ENCODE results near the gene C6orf132. TPM values are rescaled to one million over a fixed set of nuclear protein-coding genes. Genes with fewer than 3 reads are reported as not detected.
"Not testable (repeated sequence)": the region's sequence is repeated elsewhere in the genome, so short reads cannot be mapped to it uniquely, and the experiment has no call there.

The C6orf132 gene
- total RNA-seq, 1 donor, result 4.3 TPM

DNA sequence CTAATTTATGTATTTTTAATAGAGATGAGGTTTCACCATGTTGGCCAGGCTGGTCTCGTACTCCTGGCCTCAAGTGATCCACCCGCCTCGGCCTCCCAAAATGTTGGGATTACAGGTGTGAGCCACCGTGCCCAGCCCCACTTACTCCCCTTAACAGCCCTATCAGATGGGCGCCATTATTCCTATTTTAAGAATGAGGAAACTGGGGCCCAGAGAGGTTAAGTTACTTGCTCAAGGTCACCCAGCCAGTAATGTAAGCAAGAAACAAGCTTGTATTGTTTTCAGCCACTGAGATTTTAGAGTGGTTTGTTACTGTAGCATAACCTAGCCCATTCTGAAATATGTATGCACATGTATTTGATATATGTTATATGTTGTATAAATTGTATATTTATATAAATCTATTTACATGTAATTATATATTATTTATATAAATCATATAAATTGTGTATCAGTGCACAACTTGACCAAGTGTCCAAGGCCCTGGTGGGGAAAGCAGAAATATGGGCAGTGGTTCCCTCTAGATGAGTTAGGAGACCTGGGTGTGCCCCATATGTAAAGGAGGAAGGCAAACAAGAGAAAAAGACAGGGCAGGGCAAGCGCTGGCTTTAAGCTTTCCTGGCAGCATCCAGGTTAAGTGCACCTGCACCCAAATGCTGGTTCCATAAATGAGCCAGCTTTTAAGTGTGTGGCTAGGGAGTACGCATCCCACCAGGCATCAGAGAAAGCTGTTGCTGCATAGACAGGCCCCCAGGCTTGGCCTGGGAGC is 29.6 kb upstream of the C6orf132 start:
- no peak overlapping the region for H3K4me3 ChIP-seq (ENCODE audit: low read depth, low read length)
- TF ChIP-seq, protein P1, sequence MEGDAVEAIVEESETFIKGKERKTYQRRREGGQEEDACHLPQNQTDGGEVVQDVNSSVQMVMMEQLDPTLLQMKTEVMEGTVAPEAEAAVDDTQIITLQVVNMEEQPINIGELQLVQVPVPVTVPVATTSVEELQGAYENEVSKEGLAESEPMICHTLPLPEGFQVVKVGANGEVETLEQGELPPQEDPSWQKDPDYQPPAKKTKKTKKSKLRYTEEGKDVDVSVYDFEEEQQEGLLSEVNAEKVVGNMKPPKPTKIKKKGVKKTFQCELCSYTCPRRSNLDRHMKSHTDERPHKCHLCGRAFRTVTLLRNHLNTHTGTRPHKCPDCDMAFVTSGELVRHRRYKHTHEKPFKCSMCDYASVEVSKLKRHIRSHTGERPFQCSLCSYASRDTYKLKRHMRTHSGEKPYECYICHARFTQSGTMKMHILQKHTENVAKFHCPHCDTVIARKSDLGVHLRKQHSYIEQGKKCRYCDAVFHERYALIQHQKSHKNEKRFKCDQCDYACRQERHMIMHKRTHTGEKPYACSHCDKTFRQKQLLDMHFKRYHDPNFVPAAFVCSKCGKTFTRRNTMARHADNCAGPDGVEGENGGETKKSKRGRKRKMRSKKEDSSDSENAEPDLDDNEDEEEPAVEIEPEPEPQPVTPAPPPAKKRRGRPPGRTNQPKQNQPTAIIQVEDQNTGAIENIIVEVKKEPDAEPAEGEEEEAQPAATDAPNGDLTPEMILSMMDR (IDR thresholded peaks at IDR 0.05; ENCODE audit: insufficient read depth, low read depth, low read length), result no peak
- no peak for DNase-seq (ENCODE audit: low read depth)

DNA sequence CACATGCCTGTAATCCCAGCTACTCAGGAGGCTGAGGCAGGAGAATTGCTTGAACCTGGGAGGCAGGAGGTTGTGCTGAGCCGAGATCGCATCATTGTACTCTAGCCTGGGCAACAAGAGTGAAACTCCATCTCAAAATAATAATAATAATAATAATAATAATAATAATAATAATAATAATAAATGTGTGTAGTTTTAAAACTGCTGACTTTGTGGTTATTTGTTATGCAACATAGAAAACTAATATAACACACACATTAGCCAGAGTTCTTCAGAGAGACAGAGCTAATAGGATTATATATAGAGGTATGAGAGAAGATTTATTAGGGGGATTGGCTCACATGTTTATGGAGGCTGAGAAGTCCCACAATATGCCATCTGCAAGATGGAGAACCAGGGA is 27.4 kb upstream of the C6orf132 start:
- not testable (repeated sequence) for DNase-seq (ENCODE audit: low read depth); H3K4me3 ChIP-seq (ENCODE audit: low read depth, low read length)

DNA sequence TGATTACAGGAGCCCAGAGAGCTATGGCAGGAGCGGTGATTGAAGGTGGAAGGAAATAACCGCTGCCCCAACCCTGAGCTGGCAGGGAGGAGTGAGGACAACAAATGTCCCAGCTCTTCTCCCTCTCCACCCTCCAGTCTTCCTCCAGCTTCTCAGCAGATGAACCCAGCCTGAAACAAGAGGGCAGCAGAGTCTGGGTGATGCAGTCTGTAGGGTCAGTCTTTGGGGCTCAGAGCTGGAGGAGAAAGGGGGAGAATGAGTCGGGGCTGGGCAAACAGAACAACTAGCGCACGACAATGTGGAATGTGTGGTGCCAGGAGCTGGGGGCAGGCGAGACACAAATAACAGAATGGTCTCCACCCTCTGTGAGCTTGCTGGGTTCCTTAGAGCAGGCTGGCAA is 26.2 kb upstream of the C6orf132 start:
- TF ChIP-seq, protein P1 (IDR thresholded peaks at IDR 0.05; ENCODE audit: insufficient read depth, low read depth, low read length), result peak; percentile 22
- DNase-seq (ENCODE audit: low read depth), result no peak
- H3K4me3 ChIP-seq (ENCODE audit: low read depth, low read length), result no peak overlapping the region

DNA sequence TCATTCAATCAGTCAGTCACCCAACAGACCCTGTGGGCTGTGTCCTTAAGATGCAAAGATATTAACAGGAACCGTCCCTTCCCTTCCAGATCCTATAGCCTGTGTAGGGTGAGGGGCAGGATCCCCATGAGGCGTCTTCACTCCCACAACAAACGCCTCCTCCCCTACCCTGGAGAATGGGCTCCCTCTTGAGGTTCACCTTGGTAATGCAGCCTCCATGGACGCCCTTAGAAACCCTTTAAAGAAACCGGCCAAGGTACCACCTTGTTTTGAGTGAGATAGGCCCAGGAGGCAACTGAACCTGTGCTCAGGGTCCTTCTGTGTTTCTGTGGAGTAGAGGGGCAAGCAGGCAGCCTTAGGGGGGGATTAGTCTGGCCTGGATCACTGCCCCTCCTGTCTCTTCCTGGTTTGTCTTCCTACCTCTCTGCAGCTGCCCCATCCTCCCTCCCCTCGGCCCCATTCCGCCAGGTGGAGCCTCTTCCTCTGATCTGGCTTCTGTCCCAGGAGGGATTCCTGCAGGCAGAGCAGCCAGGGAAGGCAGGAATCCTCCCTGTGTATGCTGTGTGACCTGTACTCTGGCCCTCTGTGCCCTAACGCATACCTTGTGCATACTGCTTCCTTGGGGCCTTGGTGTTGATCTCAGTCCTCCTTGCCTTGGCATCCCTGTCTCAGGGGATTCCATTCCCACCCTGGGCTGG is 24.2 kb upstream of the C6orf132 start:
- no peak overlapping the region for H3K4me3 ChIP-seq (ENCODE audit: low read depth, low read length)
- peak; percentile 73 for DNase-seq (ENCODE audit: low read depth)
- TF ChIP-seq, protein P1 (IDR thresholded peaks at IDR 0.05; ENCODE audit: insufficient read depth, low read depth, low read length), result peak; percentile 96

DNA sequence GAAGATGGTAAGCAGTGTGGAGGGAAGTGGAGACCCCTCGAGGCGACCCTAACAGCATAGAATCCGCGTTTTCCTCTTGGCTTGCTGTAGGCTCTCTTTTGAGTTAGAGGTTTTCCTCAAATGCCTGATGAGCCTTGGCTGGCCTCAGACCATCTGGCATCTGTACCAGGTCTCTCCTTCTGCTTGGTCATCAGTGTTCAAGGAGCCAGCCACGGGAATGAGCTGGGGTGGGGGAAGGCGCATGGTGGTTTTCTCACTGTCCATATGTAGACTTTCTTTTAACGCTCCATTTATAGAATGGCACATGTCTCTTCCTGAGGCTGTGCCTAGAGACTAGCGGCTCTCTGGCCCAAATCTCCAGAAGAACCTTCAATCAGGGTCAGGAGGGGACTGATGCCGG is 22.6 kb upstream of the C6orf132 start:
- TF ChIP-seq, protein P1 (IDR thresholded peaks at IDR 0.05; ENCODE audit: insufficient read depth, low read depth, low read length), result no peak
- DNase-seq (ENCODE audit: low read depth), result peak; percentile 47
- H3K4me3 ChIP-seq (ENCODE audit: low read depth, low read length), result no peak overlapping the region

DNA sequence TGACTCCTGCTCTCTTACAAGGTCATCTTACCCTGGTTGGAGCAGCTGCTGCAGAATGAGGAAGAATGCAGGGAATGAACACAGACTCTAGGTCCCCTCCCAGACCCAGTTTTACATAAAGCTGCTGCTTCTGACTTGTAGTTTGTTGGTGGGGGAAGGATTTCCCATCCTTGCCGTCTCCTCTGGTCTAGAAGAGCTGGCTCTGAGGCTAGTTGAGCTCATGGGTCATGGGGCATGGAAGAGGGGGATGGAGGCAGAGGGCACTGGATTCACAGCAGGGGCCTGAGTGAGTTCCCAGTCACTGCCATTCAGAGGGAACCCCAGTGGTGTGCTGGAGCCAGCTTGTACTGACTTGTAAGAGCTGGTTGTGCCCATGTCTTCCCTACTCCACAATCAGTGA is 21.6 kb upstream of the C6orf132 start:
- no peak overlapping the region for H3K4me3 ChIP-seq (ENCODE audit: low read depth, low read length)
- TF ChIP-seq, protein P1 (IDR thresholded peaks at IDR 0.05; ENCODE audit: insufficient read depth, low read depth, low read length), result no peak
- DNase-seq (ENCODE audit: low read depth), result peak; percentile 34

DNA sequence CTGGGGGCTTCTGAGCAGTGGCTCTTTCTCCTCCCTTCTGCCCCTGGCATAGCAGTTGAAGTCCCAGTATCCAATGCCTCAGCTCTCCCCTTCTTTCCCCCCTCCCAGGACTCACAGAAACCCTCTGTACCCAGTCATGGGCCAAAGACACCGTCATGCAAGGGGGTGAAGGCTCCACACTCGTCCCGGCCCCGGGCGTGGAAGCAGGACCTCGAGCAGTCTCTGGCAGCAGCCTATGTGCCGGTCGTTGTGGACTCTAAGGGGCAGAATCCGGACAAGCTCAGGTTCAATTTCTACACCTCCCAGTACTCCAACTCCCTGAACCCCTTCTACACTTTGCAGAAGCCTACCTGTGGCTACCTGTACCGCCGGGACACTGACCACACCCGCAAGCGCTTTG is 20.4 kb upstream of the C6orf132 start:
- no peak for DNase-seq (ENCODE audit: low read depth)
- TF ChIP-seq, protein P1 (IDR thresholded peaks at IDR 0.05; ENCODE audit: insufficient read depth, low read depth, low read length), result no peak
- H3K4me3 ChIP-seq (ENCODE audit: low read depth, low read length), result no peak overlapping the region

Data from fibroblast of villous mesenchyme (primary cell).